Measurements from ENCODE around the gene RIPOR1.

RIPOR1 gene

GRCh38 chr16:67514382-67514828, 14.2 kb upstream of the RIPOR1 start:
- no peak overlapping the region for H3K4me3 ChIP-seq (ENCODE audit: insufficient read depth in 1 of 2, low read depth in 1 of 2, low read length in 2 of 2)
- no peak overlapping the region for H2AFZ ChIP-seq (ENCODE audit: low read depth, low read length)
- no peaks in the 10 kb centered on the region for H3K9me3 ChIP-seq (ENCODE audit: control insufficient read depth, low read length)
- no peak overlapping the region for H2BK120ac ChIP-seq (ENCODE audit: low read depth, low read length)
- no peak overlapping the region for H3K4ac ChIP-seq (ENCODE audit: low read depth in 1 of 2, low read length in 2 of 2)
- no peak overlapping the region for H3K27ac ChIP-seq (ENCODE audit: low read length, poor library complexity, severe bottlenecking)
- no peaks in the 10 kb centered on the region for H3K79me1 ChIP-seq (replicated peaks; ENCODE audit: low read length, poor library complexity, severe bottlenecking)
- H2BK15ac ChIP-seq (ENCODE audit: low read depth, poor library complexity, severe bottlenecking) = no peak overlapping the region
- WGBS = 10% methylated on average over 8 of the region's 8 CpGs
- H3K23ac ChIP-seq (ENCODE audit: low read length in 2 of 2) = no peak overlapping the region
- no peak overlapping the region for H3K18ac ChIP-seq (ENCODE audit: low read depth in 1 of 2, low read length in 2 of 2)
- H3K27me3 ChIP-seq (ENCODE audit: control insufficient read depth in 1 of 2, insufficient read depth in 1 of 2, low read length in 2 of 2) = no peaks in the 10 kb centered on the region
- DNase-seq = peak; percentile 89
- no peak overlapping the region for H2AK5ac ChIP-seq (ENCODE audit: low read length, severe bottlenecking)
- no peaks in the 10 kb centered on the region for H3K36me3 ChIP-seq (ENCODE audit: control insufficient read depth in 1 of 2, insufficient read depth in 2 of 2, low read depth in 1 of 2, low read length in 2 of 2)
- no peak overlapping the region for H4K91ac ChIP-seq (ENCODE audit: low read length)
- H3K14ac ChIP-seq (ENCODE audit: low read length in 2 of 2) = no peak overlapping the region
- no peak overlapping the region for H2BK5ac ChIP-seq (ENCODE audit: low read depth, low read length, poor library complexity, severe bottlenecking)
- H3K4me1 ChIP-seq (ENCODE audit: control insufficient read depth, insufficient read depth, low read depth, low read length) = peaks cover 22% of the 10 kb centered on the region
- no peak overlapping the region for H3K9ac ChIP-seq (ENCODE audit: low read length)
- H3K4me2 ChIP-seq (ENCODE audit: low read length, poor library complexity, severe bottlenecking) = no peak overlapping the region
- H2BK12ac ChIP-seq (ENCODE audit: low read length in 2 of 2) = no peak overlapping the region
- H4K8ac ChIP-seq (ENCODE audit: low read length) = no peak overlapping the region

- peak overlapping the region in 1 of 2 experiments; percentile 49 for H2BK12ac ChIP-seq (ENCODE audit: low read length in 2 of 2)
- peak overlapping the region; percentile 74 for H3K27ac ChIP-seq (ENCODE audit: low read length, poor library complexity, severe bottlenecking)
- no peaks in the 10 kb centered on the region for H3K79me1 ChIP-seq (replicated peaks; ENCODE audit: low read length, poor library complexity, severe bottlenecking)
- no peaks in the 10 kb centered on the region for H3K27me3 ChIP-seq (ENCODE audit: control insufficient read depth in 1 of 2, insufficient read depth in 1 of 2, low read length in 2 of 2)
- H2AK5ac ChIP-seq (ENCODE audit: low read length, severe bottlenecking) = peak overlapping the region; percentile 77
- no peak overlapping the region for H3K4ac ChIP-seq (ENCODE audit: low read depth in 1 of 2, low read length in 2 of 2)
- peak overlapping the region in 1 of 2 experiments; percentile 58 for H3K4me3 ChIP-seq (ENCODE audit: insufficient read depth in 1 of 2, low read depth in 1 of 2, low read length in 2 of 2)
- H4K8ac ChIP-seq (ENCODE audit: low read length) = peak overlapping the region; percentile 60
- H3K36me3 ChIP-seq (ENCODE audit: control insufficient read depth in 1 of 2, insufficient read depth in 2 of 2, low read depth in 1 of 2, low read length in 2 of 2) = no peaks in the 10 kb centered on the region
- no peak overlapping the region for H2AFZ ChIP-seq (ENCODE audit: low read depth, low read length)
- H2BK15ac ChIP-seq (ENCODE audit: low read depth, poor library complexity, severe bottlenecking) = no peak overlapping the region
- peak overlapping the region in 1 of 2 experiments; percentile 37 for H3K18ac ChIP-seq (ENCODE audit: low read depth in 1 of 2, low read length in 2 of 2)
- peaks cover 22% of the 10 kb centered on the region for H3K4me1 ChIP-seq (ENCODE audit: control insufficient read depth, insufficient read depth, low read depth, low read length)
- H2BK5ac ChIP-seq (ENCODE audit: low read depth, low read length, poor library complexity, severe bottlenecking) = peak overlapping the region; percentile 68
- peak overlapping the region; percentile 24 for H3K4me2 ChIP-seq (ENCODE audit: low read length, poor library complexity, severe bottlenecking)
- H4K91ac ChIP-seq (ENCODE audit: low read length) = peak overlapping the region; percentile 85
- H3K9me3 ChIP-seq (ENCODE audit: control insufficient read depth, low read length) = no peaks in the 10 kb centered on the region
- peak overlapping the region; percentile 73 for H3K9ac ChIP-seq (ENCODE audit: low read length)
- no peak overlapping the region for H2BK120ac ChIP-seq (ENCODE audit: low read depth, low read length)
- peak; percentile 75 for DNase-seq
- 57% methylated on average over 11 of the region's 12 CpGs for WGBS
- H3K23ac ChIP-seq (ENCODE audit: low read length in 2 of 2) = no peak overlapping the region
- no peak overlapping the region for H3K14ac ChIP-seq (ENCODE audit: low read length in 2 of 2)
Observed at GRCh38 chr16:67516296-67517154, 12.1 kb upstream of the RIPOR1 start.

GRCh38 chr16:67517155-67517445, 11.5 kb upstream of the RIPOR1 start:
- 92% methylated on average over 3 of the region's 3 CpGs for WGBS
- Histone ChIP-seq H3K14ac (ENCODE audit: low read length in 2 of 2) (no peak overlapping the region), H3K4ac (ENCODE audit: low read depth in 1 of 2, low read length in 2 of 2) (no peak overlapping the region), H4K8ac (ENCODE audit: low read length) (no peak overlapping the region), H2BK15ac (ENCODE audit: low read depth, poor library complexity, severe bottlenecking) (peak overlapping the region; percentile 50), H3K23ac (ENCODE audit: low read length in 2 of 2) (no peak overlapping the region), H2AFZ (ENCODE audit: low read depth, low read length) (no peak overlapping the region), H3K18ac (ENCODE audit: low read depth in 1 of 2, low read length in 2 of 2) (no peak overlapping the region), H4K91ac (ENCODE audit: low read length) (no peak overlapping the region), H3K27me3 (ENCODE audit: control insufficient read depth in 1 of 2, insufficient read depth in 1 of 2, low read length in 2 of 2) (no peaks in the 10 kb centered on the region), H3K4me3 (ENCODE audit: insufficient read depth in 1 of 2, low read depth in 1 of 2, low read length in 2 of 2) (no peak overlapping the region), H2AK5ac (ENCODE audit: low read length, severe bottlenecking) (peak overlapping the region; percentile 94), H3K36me3 (ENCODE audit: control insufficient read depth in 1 of 2, insufficient read depth in 2 of 2, low read depth in 1 of 2, low read length in 2 of 2) (no peaks in the 10 kb centered on the region), H3K79me1 (replicated peaks; ENCODE audit: low read length, poor library complexity, severe bottlenecking) (no peaks in the 10 kb centered on the region), H2BK5ac (ENCODE audit: low read depth, low read length, poor library complexity, severe bottlenecking) (peak overlapping the region; percentile 9), H3K27ac (ENCODE audit: low read length, poor library complexity, severe bottlenecking) (peak overlapping the region; percentile 74), H3K4me1 (ENCODE audit: control insufficient read depth, insufficient read depth, low read depth, low read length) (peaks cover 24% of the 10 kb centered on the region), H2BK120ac (ENCODE audit: low read depth, low read length) (no peak overlapping the region), H3K9me3 (ENCODE audit: control insufficient read depth, low read length) (no peaks in the 10 kb centered on the region), H3K9ac (ENCODE audit: low read length) (peak overlapping the region; percentile 73), H2BK12ac (ENCODE audit: low read length in 2 of 2) (no peak overlapping the region), H3K4me2 (ENCODE audit: low read length, poor library complexity, severe bottlenecking) (peak overlapping the region; percentile 24)
- DNase-seq = no peak

GRCh38 chr16:67517661-67518423, 10.8 kb upstream of the RIPOR1 start:
- Histone ChIP-seq H3K27ac (ENCODE audit: low read length, poor library complexity, severe bottlenecking) (peak overlapping the region; percentile 33), H2AFZ (ENCODE audit: low read depth, low read length) (no peak overlapping the region), H3K4ac (ENCODE audit: low read depth in 1 of 2, low read length in 2 of 2) (no peak overlapping the region), H3K9ac (ENCODE audit: low read length) (peak overlapping the region; percentile 28), H3K9me3 (ENCODE audit: control insufficient read depth, low read length) (no peaks in the 10 kb centered on the region), H3K4me1 (ENCODE audit: control insufficient read depth, insufficient read depth, low read depth, low read length) (peaks cover 24% of the 10 kb centered on the region), H3K4me3 (ENCODE audit: insufficient read depth in 1 of 2, low read depth in 1 of 2, low read length in 2 of 2) (no peak overlapping the region), H3K23ac (ENCODE audit: low read length in 2 of 2) (no peak overlapping the region), H3K27me3 (ENCODE audit: control insufficient read depth in 1 of 2, insufficient read depth in 1 of 2, low read length in 2 of 2) (no peaks in the 10 kb centered on the region), H2BK15ac (ENCODE audit: low read depth, poor library complexity, severe bottlenecking) (no peak overlapping the region), H4K8ac (ENCODE audit: low read length) (no peak overlapping the region), H2BK12ac (ENCODE audit: low read length in 2 of 2) (no peak overlapping the region), H3K36me3 (ENCODE audit: control insufficient read depth in 1 of 2, insufficient read depth in 2 of 2, low read depth in 1 of 2, low read length in 2 of 2) (no peaks in the 10 kb centered on the region), H2BK120ac (ENCODE audit: low read depth, low read length) (no peak overlapping the region), H3K14ac (ENCODE audit: low read length in 2 of 2) (no peak overlapping the region), H3K18ac (ENCODE audit: low read depth in 1 of 2, low read length in 2 of 2) (no peak overlapping the region), H2BK5ac (ENCODE audit: low read depth, low read length, poor library complexity, severe bottlenecking) (no peak overlapping the region), H2AK5ac (ENCODE audit: low read length, severe bottlenecking) (peak overlapping the region; percentile 77), H3K79me1 (replicated peaks; ENCODE audit: low read length, poor library complexity, severe bottlenecking) (no peaks in the 10 kb centered on the region), H3K4me2 (ENCODE audit: low read length, poor library complexity, severe bottlenecking) (no peak overlapping the region), H4K91ac (ENCODE audit: low read length) (no peak overlapping the region)
- 86% methylated on average over 10 of the region's 11 CpGs for WGBS
- no peak for DNase-seq

Data from mesenchymal stem cell (in vitro differentiated cells and primary cell).